NCI-H2107 treated with DMSO at 0.1 percent for 48 hours (cell line): ENCODE results near the gene DCTN4.
"Not testable (repeated sequence)": the region's sequence is repeated elsewhere in the genome, so short reads cannot be mapped to it uniquely, and the experiment has no call there.

Source experiments
- DNase-seq: peaks from one replicate; lab custom pipeline; 2025; ENCODE audit not compliant: unreplicated experiment; lab: John Stamatoyannopoulos, UW

DCTN4 gene

DNA sequence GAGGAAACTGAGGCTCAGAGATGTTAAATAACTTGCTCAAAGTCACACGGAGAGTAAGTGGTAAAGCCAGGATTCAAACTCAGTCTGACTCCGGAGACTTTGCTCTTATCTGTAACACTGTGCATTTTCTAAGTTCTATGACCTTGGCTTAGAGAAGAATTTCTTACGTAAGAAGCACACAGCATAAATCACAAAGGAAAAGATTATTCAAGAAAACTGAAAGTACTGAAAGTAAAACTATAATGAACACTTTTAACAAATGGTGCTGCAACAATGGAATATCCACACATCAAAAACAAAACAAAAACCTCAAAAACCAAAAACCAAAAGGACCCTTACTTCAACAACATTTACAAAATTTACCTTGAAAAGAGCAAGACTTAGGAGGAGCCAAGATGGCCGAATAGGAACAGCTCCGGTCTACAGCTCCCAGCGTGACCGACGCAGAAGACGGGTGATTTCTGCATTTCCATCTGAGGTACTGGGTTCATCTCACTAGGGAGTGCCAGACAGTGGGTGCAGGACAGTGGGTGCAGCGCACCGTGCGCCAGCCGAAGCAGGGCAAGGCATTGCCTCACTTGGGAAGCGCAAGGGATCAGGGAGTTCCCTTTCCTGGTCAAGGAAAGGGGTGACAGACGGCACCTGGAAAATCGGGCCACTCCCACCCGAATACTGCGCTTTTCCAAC lies 16.2 kb downstream of the DCTN4 start:
- DNase-seq = not testable (repeated sequence)

DNA sequence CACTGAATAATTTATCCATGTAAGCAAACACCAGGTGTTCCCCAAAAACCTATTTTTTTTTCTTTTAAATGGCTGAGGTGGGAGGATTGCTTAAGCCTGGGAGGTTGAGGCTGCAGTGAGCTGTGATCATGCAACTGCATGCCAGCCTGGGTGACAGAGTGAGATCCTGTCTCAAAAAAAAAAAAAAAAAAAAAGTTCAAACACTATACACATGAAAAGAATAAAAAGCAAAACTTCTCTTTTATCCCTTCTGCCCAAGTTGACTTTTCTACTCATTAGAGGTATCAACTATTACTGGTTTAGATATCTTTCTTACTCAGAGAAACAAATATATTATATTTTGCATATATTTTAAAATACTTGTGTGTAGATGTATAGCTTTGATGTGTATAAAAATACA lies 17.8 kb downstream of the DCTN4 start:
- DNase-seq = no peak

- no peak for DNase-seq
Measured at GRCh38 chr5:150738862-150739261, 20.0 kb downstream of the DCTN4 start.

DNA sequence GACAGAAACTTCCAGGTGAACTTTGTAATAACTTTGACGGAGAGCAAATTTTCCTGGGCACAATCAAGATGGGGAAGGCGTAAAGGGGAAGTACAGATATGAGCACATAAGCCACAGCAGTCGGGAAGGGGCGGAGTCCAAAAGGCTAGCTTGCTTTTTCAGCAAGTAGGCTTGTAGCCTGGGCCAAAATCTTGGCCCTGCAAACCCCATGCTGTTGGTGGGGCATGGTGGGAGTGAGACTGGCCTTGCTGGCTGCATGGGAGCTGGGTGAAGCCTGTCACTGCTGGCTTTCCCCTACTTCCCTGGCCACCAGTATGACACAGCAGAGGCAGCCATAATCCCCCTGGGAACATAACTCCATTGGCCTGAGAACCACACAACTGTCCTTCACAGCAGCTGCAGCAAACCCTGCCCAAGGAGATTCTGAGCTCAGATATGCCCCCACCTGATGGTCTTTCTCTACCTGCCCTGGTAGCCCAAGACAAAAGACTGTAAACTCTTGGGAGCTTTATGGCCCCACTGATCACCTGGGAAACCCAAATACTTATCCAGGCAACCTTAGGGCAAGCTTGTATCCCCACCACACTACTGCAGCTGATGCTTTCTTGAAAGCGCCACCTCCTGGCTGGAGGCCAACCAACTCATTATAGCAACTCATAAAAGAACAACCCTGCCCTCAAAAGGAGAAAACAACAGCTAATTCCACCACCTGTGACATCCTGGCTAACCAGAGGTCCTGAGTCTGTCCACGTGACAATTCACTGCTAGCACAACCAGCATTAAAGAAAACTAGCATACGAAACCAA lies 24.0 kb downstream of the DCTN4 start:
- no peak for DNase-seq

DNA sequence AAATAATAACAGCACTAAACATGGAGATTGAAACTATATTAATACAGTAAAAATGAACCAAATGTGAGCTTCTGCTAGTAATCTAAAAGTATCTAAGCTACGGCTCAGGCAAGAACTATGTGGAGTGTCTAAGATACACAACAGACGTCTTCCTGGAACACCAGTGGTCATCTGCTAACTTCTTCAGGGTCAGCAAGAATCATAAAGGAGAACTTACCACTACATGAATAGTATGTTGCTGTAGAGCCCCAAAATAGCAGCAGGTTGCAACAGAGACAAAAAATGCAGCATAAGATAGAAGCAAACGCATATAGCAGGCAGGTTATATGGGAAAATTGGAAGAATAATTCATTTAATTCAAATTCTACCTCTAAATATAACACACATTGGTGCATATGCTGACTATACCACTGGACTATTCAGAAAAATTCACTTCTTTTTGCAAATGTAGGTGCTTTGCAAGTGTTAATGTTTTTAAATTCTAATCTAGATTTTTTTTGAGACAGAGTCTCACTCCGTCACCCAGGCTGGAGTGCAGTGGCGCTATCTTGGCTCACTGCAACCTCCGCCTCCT lies 27.1 kb downstream of the DCTN4 start:
- no peak for DNase-seq

DNA sequence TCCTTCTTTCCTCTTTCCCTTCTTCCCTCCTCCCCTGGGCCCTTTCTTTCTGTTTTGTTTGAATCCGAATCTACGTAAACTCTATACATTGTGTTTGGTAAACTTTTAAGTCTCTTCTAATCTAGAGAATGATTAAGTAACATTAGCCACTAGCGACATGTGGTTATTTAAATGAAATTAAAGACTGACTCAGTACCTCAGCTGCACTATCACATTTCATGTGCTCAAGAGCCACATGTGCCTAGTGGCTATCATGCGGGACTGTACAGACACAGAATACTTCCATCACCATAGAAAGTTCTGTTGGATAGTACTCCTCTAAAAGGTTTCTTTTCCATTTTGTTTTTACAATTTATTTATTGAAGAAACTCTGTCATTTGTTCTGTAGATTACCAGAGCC lies 29.0 kb downstream of the DCTN4 start:
- DNase-seq = no peak

DNA sequence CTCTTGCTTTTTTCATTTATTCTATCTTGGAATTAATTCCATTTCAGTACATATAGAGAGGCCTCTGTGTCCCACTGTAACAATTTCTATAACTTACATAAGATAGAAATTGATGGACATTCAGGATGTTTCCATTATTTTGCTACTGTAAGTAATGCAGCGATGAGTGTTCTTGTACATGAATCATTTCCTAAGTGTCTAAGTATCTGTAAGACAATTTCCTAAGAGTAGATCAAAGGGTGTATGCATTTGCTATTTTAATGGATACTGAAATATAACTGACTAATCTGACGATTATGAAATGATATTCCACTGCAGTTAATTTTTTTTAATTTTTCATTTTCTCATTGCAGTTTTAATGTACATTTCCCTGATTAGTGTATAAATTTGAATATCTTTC lies 35.0 kb downstream of the DCTN4 start:
- DNase-seq = no peak

- no peak for DNase-seq
Measured at GRCh38 chr5:150710165-150710564, 48.7 kb downstream of the DCTN4 start.

DNA sequence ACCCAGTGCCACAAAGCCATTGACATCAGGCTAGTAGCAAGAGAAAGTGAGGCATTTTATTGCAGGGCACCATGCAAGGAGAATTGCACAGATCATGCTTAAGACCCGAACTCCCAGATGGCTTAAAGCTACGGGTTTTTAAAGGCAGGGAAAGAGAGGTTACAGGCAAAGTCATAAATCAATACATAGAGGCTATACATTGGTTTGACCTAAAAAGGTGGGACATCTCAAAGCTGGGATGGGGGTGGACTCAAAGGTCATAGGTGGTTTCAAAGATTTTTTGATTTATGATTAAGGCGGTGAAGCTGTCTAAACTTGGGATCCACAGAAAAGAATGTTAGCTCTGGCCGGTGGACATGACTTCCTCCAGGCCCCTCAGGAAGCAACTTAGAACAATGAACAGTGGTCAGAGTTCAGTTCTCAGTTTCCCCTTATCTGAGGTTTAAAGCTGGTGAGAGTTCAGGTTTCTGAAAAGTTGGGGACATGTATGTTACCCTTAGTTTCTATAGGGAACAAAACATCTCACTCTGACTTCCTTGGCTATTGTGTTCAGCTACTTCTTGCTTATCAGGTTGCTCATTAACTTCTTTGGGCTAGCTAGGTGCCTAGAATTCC lies 51.9 kb downstream of the DCTN4 start:
- no peak for DNase-seq

DNA sequence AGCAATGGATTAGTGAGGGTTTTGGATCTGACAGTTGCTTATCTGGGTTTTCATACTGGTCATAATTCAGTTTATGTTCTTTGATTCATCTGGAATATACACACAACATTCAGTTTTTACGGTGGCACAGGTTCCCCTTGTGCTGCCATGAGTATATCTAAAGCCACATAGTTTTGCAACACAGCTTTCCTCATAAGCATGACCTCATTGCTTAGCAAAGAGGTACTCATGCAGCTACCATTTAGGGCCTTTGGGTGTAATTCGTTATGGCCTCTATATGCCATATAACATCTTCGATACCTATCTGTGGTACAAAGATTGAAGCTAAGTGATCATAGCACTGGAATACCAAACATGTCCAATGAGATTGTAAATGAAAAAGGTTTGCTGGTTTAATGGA lies 55.1 kb downstream of the DCTN4 start:
- DNase-seq = no peak

DNA sequence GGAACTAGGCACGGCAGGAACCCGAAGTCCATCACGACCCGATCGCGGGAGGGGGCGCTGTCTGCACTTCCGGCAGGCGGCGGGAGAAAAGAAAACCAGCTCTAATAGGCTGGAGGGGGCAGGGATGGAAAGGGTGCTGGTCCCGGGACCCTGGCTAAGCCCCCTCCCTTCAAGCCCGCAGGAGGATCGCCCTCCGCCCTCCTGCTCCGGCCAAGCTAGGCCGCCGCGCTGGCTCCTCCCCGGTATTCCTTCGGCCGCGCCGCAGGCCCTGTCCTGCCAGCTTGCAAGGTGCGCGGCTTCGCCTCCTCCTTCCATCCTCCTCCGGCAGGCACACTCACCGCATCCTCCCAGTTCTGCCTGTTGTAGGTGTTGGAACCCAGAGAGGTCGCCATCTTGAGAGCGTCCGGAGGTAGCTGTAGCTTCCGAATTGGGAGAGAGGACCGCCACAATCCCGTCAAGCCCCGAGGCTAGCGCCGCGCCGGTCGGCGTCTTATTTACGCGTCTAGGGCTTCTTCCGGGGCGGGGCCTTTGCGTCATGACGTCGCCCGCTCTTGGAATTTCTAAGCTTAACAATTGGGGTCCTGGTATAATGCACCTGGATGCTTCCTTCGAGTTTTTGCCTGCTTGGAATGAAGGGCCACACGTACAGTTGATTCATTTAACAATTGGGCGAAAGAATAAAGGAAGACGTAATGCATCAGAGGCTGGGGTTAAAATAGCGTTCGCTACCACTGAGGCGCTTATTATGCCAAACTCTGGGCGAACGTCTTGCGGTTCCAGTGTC lies 58.0 kb downstream of the DCTN4 start, which contains the start of gene RBM22:
Gene RBM22, minus strand, starts transcription at position 469 of the 784 bp plus-strand sequence. Its CDS starts 77 bp downstream, at position 392.
- peak; percentile 73 for DNase-seq

DNA sequence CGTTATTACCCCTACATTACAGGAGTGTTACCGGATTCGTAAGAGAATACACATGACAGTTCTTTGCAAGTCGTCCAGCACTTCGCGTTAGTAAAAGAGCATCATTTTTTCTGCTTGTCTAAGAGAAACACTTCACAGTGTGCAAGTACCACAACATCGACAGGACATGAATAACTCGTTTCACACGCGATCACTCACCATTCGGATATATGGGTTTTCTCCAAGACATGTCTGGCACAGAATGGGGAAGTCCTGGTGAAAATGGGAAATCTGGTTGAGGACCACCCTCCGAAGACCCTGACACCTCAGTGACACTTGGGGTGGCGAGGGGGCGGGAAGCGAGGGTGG lies 58.6 kb downstream of the DCTN4 start:
- no peak for DNase-seq

- DNase-seq = no peak
Measured at GRCh38 chr5:150694612-150695011, 64.2 kb downstream of the DCTN4 start.

DNA sequence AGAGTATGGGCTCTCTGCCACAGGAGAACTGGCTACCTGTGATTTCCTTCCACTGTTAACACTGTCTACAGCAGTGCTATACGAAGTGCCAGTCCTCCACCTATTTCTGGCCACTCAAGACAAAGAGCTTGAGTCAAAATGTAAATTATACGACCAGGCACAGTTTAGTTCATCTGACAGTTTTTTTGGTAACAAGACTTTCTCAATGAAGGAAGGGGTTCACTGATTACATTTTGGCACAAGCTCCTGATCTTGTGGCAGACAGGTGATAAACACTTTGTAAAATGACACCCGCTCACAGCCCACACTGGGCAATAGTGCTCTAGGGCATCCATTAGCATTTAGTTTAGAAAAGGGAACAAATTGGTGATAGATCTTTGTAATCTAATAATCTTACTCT lies 66.5 kb downstream of the DCTN4 start:
- peak; percentile 9 for DNase-seq

- no peak for DNase-seq
Measured at GRCh38 chr5:150690760-150691159, 68.1 kb downstream of the DCTN4 start.

GRCh38 chr5:150689120-150689519 lies 69.7 kb downstream of the DCTN4 start:
- no peak for DNase-seq

GRCh38 chr5:150676578-150676977 lies 82.2 kb downstream of the DCTN4 start:
- DNase-seq = no peak

GRCh38 chr5:150675069-150675468 lies 83.7 kb downstream of the DCTN4 start:
- DNase-seq = no peak

DNA sequence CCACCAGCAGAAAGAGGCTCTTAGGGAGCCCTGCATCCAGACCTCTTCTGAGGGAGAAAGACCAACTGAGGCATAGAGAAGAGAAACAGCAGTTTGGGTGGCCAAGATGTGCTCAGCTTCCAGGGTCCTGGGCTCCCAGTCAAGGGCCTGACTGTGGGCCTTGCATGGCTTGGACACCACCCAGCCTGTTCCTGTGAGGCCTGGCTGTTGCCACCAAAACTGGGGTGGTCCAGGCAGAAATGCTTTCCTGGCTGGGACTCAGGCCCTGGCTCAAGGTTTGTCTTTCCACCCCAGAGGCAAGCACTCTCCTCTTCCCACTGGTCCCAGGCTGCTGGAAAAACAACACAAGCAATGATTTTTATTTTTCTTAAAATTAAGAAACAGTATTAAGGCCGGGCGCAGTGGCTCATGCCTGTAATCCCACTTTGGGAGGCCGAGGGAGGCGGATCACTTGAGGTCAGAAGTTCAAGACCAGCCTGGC lies 84.4 kb downstream of the DCTN4 start:
- no peak for DNase-seq

GRCh38 chr5:150672884-150673275 lies 85.9 kb downstream of the DCTN4 start:
- no peak for DNase-seq
